NCI-H526 (cell line): ENCODE data around the gene RPL13.
"Not testable (repeated sequence)": the region's sequence is repeated elsewhere in the genome, so short reads cannot be mapped to it uniquely, and the experiment has no call there.

ENCODE experiments used
- DNase-seq, 2 experiments: peaks; one replicate each; lab custom pipeline; 2025; lab: John Stamatoyannopoulos, UW

Gene RPL13

GRCh38 chr16:89562939-89563338, 2.5 kb downstream of the RPL13 start:
- DNase-seq = no peak

DNA sequence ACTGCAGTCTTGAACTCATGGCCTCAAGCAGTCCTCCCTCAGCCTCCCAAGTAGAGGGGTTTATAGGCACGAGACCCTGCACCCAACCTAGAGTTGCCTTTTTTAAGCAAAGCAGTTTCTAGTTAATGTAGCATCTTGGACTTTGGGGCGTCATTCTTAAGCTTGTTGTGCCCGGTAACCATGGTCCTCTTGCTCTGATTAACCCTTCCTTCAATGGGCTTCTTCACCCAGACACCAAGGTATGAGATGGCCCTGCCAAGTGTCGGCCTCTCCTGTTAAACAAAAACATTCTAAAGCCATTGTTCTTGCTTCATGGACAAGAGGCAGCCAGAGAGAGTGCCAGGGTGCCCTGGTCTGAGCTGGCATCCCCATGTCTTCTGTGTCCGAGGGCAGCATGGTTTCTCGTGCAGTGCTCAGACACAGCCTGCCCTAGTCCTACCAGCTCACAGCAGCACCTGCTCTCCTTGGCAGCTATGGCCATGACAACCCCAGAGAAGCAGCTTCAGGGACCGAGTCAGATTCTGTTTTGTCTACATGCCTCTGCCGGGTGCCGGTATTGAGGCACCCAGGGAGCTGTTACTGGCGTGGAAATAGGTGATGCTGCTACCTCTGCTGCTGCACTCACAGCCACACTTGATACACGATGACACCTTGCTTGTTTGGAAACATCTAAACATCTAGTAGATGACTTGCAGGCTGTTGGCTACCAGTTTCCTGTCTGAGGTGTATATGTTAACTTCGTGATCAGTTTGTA, 3.3 kb downstream of the RPL13 start:
- DNase-seq = no peak

DNA sequence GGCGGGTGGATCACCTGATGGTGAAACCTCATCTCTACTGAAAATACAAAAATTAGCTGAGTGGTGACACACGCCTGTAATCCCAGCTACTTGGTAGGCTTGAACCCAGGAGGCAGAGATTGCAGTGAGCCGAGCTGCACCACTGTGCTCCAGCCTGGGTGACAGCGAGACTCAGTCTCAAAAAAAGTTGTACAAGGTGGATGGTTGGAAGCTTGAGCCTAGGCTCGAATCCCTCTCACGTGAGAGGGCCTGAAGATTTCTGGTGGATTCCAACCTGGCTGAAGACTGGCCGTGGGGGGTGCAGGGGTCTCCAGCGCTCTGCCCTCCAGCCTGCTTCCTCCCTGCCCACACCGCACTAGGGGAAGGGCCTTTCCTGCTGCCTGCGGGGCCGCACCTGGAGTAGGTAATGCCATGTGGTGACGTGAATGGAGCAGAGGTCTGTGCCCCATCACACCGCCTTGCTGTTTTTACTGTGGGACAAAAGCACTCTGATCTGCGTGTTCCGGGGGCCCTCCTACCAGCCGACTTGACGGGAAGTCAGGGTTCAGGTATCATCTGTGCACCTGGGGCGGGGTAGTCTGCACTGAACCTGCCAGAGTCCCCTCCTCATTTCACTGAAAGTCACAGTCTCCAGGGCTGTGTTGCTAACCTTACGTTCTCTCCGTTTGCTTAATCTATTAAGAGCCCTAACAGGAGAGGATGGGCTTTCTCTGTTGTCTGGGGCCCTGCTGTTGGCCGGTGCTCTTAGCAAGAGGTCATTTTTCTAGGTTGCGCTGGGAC, 4.2 kb downstream of the RPL13 start:
- DNase-seq = peak in 1 of 2 experiments; percentile 37

DNA sequence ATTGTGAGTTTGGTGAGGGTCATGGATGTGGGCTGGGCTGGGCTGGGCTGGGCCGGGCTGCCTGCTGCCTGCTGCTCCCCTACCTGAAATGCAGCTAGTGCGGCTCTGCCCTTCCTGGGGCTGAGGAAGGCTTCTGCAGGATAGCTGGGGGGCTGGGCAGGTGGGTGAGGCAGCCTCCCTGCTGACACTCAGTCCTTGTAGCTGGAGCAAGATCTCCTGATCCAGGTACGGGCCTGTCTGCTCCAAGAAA, 4.7 kb downstream of the RPL13 start:
- DNase-seq = no peak

DNA sequence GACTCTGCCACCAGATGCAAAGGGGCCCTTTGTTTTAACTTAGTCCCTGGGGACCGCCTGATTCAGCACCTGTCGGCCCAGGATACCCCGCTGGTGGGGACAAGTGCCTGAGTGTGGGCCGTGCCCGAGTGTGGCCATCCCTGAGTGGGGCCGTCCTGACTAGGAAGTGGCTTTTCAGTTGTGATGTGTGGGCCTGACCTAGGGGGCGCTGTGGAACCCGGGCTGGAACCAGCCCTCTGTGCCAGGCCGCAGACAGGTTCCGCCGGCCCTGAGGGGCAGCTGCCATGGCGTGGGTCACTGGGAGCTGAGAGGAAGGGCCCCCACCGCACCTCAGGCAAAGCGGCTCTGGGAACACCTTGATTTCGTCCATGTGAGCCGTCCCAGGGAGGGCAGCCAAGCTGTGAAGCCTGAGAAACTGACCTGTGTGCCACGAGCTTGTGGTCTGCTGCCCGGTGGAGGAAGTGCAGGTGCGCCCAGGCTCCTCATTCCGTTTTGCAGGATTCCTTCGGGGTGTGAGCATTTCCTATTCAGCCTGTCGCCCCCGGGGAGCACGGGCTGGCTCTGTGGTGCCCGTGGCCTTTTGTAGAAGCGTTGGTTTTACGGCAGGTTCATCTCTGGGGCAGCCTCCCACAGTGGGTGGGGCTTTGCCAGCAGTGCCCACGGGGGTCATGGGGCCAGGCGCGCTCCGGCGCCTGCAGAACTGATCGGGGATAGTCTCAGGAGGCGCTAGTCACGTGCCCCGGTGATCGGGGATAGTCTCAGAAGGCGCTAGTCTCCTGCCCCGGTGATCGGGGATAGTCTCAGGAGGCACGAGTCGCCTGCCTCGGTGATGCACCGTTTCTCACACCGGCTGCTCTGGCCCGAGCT, 5.3 kb downstream of the RPL13 start:
- peak; percentile 45 to 75 for DNase-seq

DNA sequence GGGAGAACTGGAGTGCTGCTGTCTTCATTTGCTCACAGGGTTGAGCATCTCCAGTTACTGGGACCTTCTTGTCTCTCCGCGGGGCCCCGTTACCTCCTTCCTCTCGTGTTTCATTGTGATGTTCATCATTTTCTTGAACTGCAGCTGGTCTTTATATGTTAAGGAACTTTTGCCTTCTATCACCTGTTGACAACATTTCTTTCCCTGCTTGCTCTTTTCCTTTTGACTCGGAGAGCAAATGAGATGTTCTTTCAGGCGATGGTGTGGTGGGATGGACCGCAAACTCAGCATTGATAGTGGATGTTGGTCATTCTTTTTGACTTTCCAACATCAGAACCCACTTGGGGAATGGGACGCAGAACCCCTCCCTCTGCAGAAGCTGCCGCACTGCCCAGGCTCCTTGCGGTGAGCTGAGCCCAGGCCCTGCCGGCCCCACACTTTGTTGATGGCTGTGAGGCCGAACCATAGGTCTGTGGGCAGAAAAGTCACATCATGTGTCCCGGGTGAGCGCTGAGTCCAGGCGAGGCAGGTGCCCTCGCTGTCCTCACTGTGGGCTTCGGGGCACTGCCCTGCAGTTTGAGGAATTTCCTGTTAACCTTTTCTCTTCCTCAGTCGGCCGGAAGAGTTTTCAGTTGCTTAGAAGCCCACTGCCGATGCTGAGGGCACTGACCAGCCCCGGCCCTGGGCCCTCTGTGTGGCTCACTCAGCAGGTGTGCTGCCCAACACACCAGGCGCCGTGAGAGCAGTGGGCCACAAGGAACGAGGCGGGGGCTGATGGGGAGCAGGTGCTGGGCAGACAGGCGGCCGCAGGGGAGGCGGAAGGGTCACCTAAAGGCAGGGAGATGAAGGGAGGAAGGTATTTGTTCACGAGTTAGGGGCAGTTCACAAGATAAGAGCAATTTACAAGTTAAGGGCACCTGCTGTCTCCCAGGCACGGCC, 7.4 kb downstream of the RPL13 start:
- DNase-seq = no peak

DNA sequence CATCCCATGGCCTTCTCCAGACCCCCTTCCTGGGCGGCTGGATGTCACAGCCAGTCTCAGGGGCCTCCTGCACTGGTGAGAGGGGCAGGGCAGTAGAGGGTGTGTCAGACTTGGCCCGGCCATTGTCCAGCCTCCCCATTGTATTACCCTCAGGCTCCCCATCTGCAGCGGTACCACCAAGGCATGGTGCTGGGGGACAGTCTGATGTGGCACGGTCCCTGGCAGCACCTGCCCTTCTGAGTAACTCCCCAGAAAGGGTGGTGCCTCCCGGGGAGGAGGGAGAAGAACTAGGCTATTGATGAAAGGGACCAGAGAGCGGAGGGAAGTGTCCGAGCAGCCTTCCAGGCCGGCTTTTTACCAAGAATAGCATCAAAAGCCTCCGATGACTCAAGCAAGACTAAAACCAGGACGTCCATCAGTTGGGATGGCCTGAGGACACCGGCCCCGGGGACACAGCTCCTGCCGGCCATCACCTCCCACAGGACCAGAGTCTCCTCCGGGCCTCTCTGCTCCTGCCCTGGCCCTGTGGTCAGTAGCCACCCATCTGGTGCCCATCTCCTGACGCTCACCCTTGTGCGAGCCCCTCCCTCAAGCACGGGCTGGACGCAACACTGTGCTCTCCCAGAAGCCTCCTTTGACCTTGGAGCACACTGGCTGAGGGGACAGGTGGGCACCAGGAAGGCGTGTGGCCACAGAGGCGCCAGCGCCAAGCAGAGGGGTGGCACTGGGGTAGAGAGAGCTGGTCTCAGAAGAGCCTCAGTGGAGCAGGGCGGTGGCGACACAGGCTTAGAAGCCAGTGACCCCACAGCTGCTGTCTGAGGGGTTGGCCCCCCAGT, 9.2 kb downstream of the RPL13 start:
- DNase-seq = no peak

- DNase-seq = no peak
These were observed 10.0 kb downstream of the RPL13 start for GRCh38 chr16:89570342-89570923.

DNA sequence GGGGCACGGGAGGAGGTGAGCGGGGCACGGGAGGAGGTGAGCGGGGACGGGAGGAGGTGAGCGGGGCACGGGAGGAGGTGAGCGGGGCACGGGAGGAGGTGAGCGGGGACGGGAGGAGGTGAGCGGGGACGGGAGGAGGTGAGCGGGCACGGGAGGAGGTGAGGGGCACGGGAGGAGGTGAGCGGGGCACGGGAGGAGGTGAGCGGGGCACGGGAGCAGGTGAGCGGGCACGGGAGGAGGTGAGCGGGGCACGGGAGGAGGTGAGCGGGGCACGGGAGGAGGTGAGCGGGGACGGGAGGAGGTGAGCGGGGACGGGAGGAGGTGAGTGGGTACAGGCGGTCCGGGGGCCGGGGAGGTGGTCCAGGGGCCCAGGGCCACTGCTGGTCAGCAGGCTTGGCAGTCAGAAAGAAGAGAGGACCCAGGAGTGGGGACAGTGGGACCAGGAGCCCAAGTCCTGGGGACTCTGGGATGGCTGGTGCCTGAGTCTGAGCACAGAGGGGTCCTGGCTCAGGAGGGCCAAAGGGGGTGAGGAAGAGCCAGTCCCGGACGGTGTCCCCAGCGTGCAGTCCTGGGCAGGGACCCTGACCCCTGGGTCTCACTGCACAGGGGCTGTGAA, 10.6 kb downstream of the RPL13 start:
- DNase-seq = not testable (repeated sequence)

DNA sequence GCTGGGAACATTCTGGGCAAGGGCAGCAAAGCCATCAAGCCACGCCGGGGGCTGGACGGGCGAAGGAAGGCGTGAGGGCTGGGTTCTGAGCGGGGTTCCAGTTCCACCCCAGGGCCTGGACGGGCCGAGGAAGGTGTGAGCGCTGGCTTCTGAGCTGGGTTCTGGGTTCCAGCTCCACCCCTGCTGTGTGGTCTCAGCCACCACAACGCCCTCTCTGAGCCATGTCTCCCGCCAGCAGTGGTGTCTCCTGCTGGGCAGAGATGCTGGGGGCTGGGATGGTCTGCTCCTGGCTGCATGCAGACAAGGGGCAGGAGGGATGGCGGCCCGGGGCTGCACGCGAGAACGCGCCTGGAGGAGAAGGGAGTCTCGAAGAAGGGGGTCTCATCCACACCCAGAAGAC, 11.2 kb downstream of the RPL13 start:
- no peak for DNase-seq

- DNase-seq = no peak
These were observed 11.6 kb downstream of the RPL13 start for GRCh38 chr16:89572073-89572484.

- no peak for DNase-seq
These were observed 12.2 kb downstream of the RPL13 start for GRCh38 chr16:89572485-89573205.

- no peak for DNase-seq
These were observed 13.6 kb downstream of the RPL13 start for GRCh38 chr16:89573826-89574680.

DNA sequence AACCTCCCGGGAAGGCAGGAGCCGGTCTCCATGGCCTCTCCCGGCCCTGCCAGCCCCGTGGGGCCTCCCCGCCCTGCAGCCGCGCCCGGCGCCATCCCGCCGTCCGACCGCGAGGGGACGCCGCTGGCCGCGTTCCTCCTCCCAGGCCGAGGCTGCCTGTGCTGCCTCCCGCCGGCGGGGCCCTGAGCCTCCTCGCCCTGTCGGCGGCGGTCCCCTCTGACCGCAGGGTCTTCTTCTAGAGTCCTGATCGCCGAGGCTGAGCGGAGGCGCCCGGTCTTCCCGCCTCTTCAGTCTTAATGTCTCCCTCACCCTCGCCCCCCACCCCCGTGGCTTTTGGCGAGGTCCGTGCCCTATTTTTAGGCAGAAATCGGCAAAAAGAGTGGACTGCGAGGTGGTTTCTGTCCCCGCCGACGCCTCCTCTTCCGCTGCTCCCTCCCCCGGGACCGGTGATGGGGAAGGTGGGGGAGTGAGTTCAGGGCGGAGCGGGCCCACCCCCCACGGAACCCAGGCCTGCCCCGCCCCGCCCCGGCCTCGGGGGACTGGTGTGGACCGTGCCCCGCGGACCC, 14.3 kb downstream of the RPL13 start:
- peak in 1 of 2 experiments; percentile 74 for DNase-seq

- DNase-seq = peak in 1 of 2 experiments; percentile 54
These were observed 15.0 kb downstream of the RPL13 start, which contains the start of gene CPNE7 for GRCh38 chr16:89575247-89576152. Gene CPNE7, plus strand, starts transcription at chr16:89575758. Its CDS starts 140 bp downstream, at chr16:89575898.
